Immature natural killer cell (primary cell): ENCODE data around the gene DIRAS1. TPM values are rescaled to one million over a fixed set of nuclear protein-coding genes. Genes with fewer than 3 reads are reported as not detected.
A peak's percentile ranks its signal among the peaks of the same experiment; 100 is the strongest.

Source experiments
- DNase-seq, 3 donors: peaks; one replicate each; pipeline ENCODE4 v3.0.0; 2022; ENCODE audit warnings: mixed read lengths in 1 of 3
- H3K27ac Mint-ChIP-seq, 6 donors: one replicate each; pipeline ENCODE4 v1.8.0; 2020; ENCODE audit warnings: mixed read lengths in 6 of 6, mild to moderate bottlenecking in 5 of 6, inconsistent platforms in 4 of 6, moderate library complexity in 3 of 6
- H3K27me3 Mint-ChIP-seq, 3 donors: one replicate each; pipeline ENCODE4 v1.8.0; 2020 to 2021; ENCODE audit warnings: low read depth in 3 of 3, mild to moderate bottlenecking in 3 of 3, mixed read lengths in 3 of 3, moderate library complexity in 3 of 3, inconsistent platforms in 1 of 3
- H3K36me3 Mint-ChIP-seq, 3 donors: one replicate each; pipeline ENCODE4 v1.8.0; 2020; ENCODE audit warnings: mixed read lengths in 3 of 3, inconsistent platforms in 2 of 3, mild to moderate bottlenecking in 2 of 3
- H3K4me1 Mint-ChIP-seq, 2 donors: one replicate each; pipeline ENCODE4 v1.8.0; 2020; ENCODE audit warnings: inconsistent platforms in 2 of 2, mild to moderate bottlenecking in 2 of 2, mixed read lengths in 2 of 2, moderate library complexity in 1 of 2
- H3K4me3 Mint-ChIP-seq, 5 donors: one replicate each; pipeline ENCODE4 v1.8.0; 2020; ENCODE audit warnings: mild to moderate bottlenecking in 5 of 5, mixed read lengths in 5 of 5, inconsistent platforms in 3 of 5, moderate library complexity in 3 of 5
- H3K9me3 Mint-ChIP-seq, 6 donors: one replicate each; pipeline ENCODE4 v1.8.0; 2020; ENCODE audit warnings: mild to moderate bottlenecking in 6 of 6, mixed read lengths in 6 of 6, inconsistent platforms in 4 of 6, moderate library complexity in 3 of 6
- polyA plus RNA-seq, 3 donors: library from polyadenylated mRNA; unstranded; fragments of 300-500 nt; fragmentation: Illumina TruSeq; gene quantifications; one replicate each; pipeline ENCODE4 v1.2.3, GENCODE V29; 2021

DIRAS1 gene
- polyA plus RNA-seq, 3 donors from 2014 or later = not detected

DNA sequence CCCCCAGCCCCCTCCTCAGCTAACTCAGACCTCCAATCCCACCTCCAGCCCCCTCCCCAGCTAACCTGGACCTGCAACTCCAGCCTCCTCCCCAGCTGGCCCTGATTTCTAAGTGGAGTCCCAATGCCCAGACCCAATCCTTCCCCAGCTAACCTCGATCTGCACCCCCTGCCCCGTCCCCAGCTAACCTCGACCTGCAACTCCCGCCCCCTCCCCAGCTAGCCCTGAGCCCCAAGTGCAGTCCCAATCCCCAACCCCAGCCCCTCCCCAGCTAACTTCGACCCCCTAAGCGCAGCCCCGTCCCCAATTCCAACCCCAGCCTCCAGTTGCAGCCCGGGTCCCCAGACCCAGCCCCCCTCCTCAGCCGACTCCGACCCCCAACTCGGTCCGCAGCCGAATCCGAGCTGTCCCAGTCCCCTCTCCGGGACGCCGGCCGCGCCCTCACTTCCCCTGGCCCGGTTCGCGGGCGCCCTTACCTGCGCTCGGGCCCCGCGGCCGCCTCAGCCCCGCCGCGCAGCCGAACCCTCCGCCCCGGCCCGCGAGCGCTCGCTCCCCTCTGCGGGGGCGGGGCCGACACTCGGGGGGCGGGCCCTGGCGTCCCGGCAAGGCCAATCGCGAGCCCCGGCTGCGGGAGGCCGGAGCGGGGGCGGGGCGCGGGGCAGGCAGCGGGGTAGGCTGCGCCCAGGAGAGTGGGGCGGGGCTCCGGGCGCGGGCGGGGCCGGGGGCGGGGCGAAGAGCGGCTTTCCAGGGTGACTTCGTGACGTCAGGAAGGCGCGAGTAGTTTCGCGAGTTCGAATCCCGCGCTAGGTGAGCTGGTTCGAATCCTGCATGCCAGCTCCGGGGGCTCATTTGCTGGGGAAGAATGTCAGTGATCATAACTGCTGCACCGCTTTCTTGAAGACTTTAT, 18.7 kb downstream of the DIRAS1 start, which contains the start of gene GNG7:
TSS of gene GNG7 (minus strand) at position 525 of the 907 bp plus-strand sequence. CDS start 182,006 bp downstream, outside the sequence.
- H3K4me1 Mint-ChIP-seq = peaks cover 6 to 7% of the 10 kb centered on the region in 2 donors
- no peaks in the 10 kb centered on the region for H3K9me3 Mint-ChIP-seq
- H3K27me3 Mint-ChIP-seq = peaks cover 2 to 5% (median 4%) of the 10 kb centered on the region in 3 donors
- H3K27ac Mint-ChIP-seq = peak within 1 kb of the TSS in 3 of 6 donors; percentile 32 to 83 (median 40)
- DNase-seq = peak; percentile 90 to 92 (median 91)
- no peaks in the 10 kb centered on the region for H3K36me3 Mint-ChIP-seq
- peak within 1 kb of the TSS; percentile 60 to 79 (median 73) for H3K4me3 Mint-ChIP-seq

DNA sequence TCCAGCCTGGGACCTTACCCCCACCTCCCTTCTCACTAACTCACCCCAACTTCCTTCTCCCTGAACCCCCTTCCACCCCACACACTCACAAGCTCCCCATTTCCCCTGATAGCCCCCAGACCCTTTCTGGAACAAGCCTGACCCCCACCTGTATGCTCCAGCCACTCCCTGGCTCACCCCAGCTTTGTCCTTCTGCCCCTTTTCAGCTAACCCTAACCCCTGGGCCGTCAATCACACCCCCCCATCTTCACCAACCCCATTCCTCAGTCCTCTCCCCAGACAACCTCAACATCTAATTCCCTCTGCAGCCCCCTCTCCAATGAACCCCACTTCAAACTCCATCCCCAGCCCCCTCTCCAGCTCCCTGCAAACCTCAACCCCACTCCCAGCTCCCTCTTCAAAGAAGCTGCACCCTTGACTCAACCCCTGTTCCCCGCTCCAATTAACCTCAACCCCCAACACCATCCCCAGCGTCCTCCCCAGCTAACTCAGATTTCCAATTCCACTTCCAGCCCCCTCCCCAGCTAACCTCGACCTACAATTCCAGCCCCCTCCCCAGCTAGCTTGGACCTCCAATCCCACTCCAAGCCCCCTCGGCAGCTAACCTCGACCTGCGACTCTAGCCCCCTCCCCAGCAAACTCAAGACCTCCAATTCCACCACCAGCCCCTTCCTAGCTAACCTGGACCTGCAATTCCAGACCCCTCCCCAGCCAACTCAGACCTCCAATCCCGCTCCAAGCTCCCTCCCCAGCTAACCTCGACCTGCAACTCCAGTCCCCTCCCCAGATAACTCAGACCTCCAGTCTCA, 19.6 kb downstream of the DIRAS1 start:
- H3K4me3 Mint-ChIP-seq = peak overlapping the region; percentile 20 to 73 (median 48)
- H3K27me3 Mint-ChIP-seq = peaks cover 2 to 5% (median 4%) of the 10 kb centered on the region in 3 donors
- H3K4me1 Mint-ChIP-seq = peaks cover 6 to 7% of the 10 kb centered on the region in 2 donors
- no peak overlapping the region for H3K27ac Mint-ChIP-seq
- DNase-seq = no peak
- H3K36me3 Mint-ChIP-seq = no peaks in the 10 kb centered on the region
- H3K9me3 Mint-ChIP-seq = no peaks in the 10 kb centered on the region

GRCh38 chr19:2700660-2701360, 20.4 kb downstream of the DIRAS1 start:
- Mint-ChIP-seq H3K27ac (peak overlapping the region in 1 of 6 donors; percentile 32), H3K9me3 (no peaks in the 10 kb centered on the region), H3K27me3 (peaks cover 2 to 4% (median 2%) of the 10 kb centered on the region in 3 donors), H3K4me1 (peaks cover 6 to 7% of the 10 kb centered on the region in 2 donors), H3K4me3 (peak overlapping the region in 1 of 5 donors; percentile 11), H3K36me3 (no peaks in the 10 kb centered on the region)
- no peak for DNase-seq

DNA sequence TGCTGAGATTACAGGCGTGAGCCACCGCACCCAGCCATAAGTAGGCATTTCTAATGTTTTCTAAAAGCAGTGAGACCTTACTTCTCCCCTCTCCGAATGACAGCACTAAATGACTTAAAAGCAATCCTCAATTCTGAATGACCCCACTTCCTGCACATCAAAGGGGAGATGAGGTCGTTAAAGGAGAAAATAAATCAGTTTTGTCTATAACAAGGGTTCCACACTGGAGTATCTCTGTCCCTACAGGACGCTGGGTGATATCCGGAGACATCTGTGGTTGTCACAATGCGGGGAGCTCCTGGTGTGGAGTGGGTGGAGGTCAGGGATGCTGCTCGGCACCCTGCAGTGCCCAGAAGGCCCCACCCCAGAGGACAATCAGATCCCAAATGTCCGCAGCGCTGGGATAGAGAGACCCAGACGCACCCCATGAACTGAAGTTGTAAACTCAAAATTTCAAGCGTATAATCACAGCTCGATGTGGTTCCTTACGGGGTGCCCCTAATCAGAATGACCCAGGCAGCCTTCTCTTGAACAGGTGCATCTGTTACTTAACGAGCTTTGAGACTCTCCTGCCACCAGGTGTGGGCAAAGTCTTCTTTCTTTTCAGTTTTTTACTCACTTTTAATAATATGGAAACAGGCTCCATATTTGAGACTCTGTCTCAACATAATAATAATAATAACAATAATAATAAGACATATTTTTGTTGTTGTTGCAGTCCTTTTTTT, 21.6 kb downstream of the DIRAS1 start:
- Mint-ChIP-seq H3K36me3 (no peaks in the 10 kb centered on the region), H3K4me3 (no peak overlapping the region), H3K27me3 (peaks cover 2 to 4% (median 2%) of the 10 kb centered on the region in 3 donors), H3K4me1 (peaks cover 6 to 7% of the 10 kb centered on the region in 2 donors), H3K9me3 (no peaks in the 10 kb centered on the region), H3K27ac (peak overlapping the region in 1 of 6 donors; percentile 39)
- DNase-seq = no peak

GRCh38 chr19:2694196-2694595, 27.0 kb downstream of the DIRAS1 start:
- H3K4me1 Mint-ChIP-seq = no peaks in the 10 kb centered on the region
- DNase-seq = no peak
- H3K4me3 Mint-ChIP-seq = no peak overlapping the region
- no peaks in the 10 kb centered on the region for H3K9me3 Mint-ChIP-seq
- no peak overlapping the region for H3K27ac Mint-ChIP-seq
- peaks cover 0 to 9% (median 0%) of the 10 kb centered on the region in 3 donors for H3K27me3 Mint-ChIP-seq
- H3K36me3 Mint-ChIP-seq = no peaks in the 10 kb centered on the region

GRCh38 chr19:2693492-2694160, 27.5 kb downstream of the DIRAS1 start:
- DNase-seq = no peak
- Mint-ChIP-seq H3K4me1 (no peaks in the 10 kb centered on the region), H3K27ac (no peak overlapping the region), H3K9me3 (no peaks in the 10 kb centered on the region), H3K4me3 (no peak overlapping the region), H3K27me3 (peaks cover 0 to 9% (median 0%) of the 10 kb centered on the region in 3 donors), H3K36me3 (no peaks in the 10 kb centered on the region)

- Mint-ChIP-seq H3K27me3 (peaks cover 0 to 9% (median 0%) of the 10 kb centered on the region in 3 donors), H3K9me3 (no peaks in the 10 kb centered on the region), H3K4me1 (no peaks in the 10 kb centered on the region), H3K4me3 (no peak overlapping the region), H3K36me3 (no peaks in the 10 kb centered on the region), H3K27ac (no peak overlapping the region)
- DNase-seq = no peak
Observed at GRCh38 chr19:2691951-2692350, 29.2 kb downstream of the DIRAS1 start.

GRCh38 chr19:2690856-2691255, 30.3 kb downstream of the DIRAS1 start:
- no peak overlapping the region for H3K27ac Mint-ChIP-seq
- no peak overlapping the region for H3K4me3 Mint-ChIP-seq
- H3K4me1 Mint-ChIP-seq = no peaks in the 10 kb centered on the region

DNA sequence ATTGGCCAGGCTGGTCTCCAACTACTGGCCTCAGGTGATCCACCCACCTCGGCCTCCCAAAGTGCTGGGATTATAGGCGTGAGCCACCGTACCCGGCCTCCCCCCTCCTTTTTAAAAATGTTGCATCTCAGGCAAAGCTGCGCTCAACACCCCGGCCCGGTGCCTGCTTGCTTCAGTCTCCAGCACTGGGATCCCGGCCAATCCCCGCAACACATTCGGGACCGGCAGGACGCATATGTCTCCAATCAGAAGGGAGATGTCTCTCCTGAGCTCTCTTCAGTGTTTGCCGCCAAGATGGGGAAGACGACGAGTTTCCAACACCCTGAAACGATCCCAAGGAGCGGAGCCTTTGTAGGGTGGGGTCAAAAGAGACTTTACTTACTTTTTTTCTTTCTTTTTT, 34.8 kb downstream of the DIRAS1 start:
- Mint-ChIP-seq H3K4me1 (no peaks in the 10 kb centered on the region), H3K27me3 (peaks cover 0 to 4% (median 0%) of the 10 kb centered on the region in 3 donors), H3K27ac (no peak overlapping the region), H3K9me3 (no peaks in the 10 kb centered on the region), H3K4me3 (no peak overlapping the region), H3K36me3 (no peaks in the 10 kb centered on the region)
- DNase-seq = no peak

More at GRCh38 chr19:2690856-2691255, 30.3 kb downstream of the DIRAS1 start:
- H3K9me3 Mint-ChIP-seq = no peaks in the 10 kb centered on the region
- H3K27me3 Mint-ChIP-seq = peaks cover 0 to 9% (median 0%) of the 10 kb centered on the region in 3 donors
- no peaks in the 10 kb centered on the region for H3K36me3 Mint-ChIP-seq
- no peak for DNase-seq

- Mint-ChIP-seq H3K4me3 (no peak overlapping the region), H3K9me3 (no peaks in the 10 kb centered on the region), H3K27me3 (peaks cover 0 to 1% (median 0%) of the 10 kb centered on the region in 3 donors), H3K36me3 (no peaks in the 10 kb centered on the region), H3K27ac (no peak overlapping the region), H3K4me1 (no peaks in the 10 kb centered on the region)
- DNase-seq = no peak
Observed at GRCh38 chr19:2685204-2685704, 35.9 kb downstream of the DIRAS1 start.

DNA sequence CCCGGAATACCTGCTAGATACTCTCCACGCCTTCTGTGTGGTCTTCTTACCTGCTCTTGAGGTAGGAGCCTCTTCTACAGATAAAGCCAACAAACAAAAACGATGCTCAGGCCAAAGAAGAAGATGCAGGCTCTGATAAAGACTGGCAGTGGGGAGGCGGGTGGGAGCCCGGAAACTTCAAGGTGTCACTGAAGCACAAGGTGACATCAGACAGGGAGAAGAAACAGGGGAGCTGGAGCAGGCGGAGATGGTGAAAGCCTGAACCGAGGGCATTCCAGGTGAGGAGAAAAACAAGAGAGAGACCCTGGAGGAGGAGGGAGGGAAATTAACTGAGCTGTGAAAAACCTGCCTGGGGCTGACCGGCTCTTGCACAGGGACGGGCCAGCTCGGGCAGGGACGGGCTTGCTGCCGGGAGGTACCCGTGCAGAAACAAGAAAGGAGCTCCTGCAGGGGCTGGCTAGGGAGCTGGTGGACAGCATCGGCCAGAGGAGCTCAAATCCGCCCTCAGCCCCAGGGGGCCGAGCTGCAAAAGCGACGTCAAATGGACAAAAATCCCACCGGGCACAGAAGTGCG, 37.7 kb downstream of the DIRAS1 start:
- no peak overlapping the region for H3K4me3 Mint-ChIP-seq
- H3K36me3 Mint-ChIP-seq = no peaks in the 10 kb centered on the region
- no peak for DNase-seq
- no peaks in the 10 kb centered on the region for H3K4me1 Mint-ChIP-seq
- H3K27ac Mint-ChIP-seq = no peak overlapping the region
- no peaks in the 10 kb centered on the region for H3K9me3 Mint-ChIP-seq
- peaks cover under 1 to 1% (median 1%) of the 10 kb centered on the region in 3 donors for H3K27me3 Mint-ChIP-seq

GRCh38 chr19:2680808-2681207, 40.4 kb downstream of the DIRAS1 start:
- Mint-ChIP-seq H3K36me3 (no peaks in the 10 kb centered on the region), H3K27me3 (peaks cover 1 to 10% (median 2%) of the 10 kb centered on the region in 3 donors), H3K27ac (no peak overlapping the region), H3K4me3 (no peak overlapping the region), H3K9me3 (no peaks in the 10 kb centered on the region), H3K4me1 (no peaks in the 10 kb centered on the region)
- DNase-seq = no peak
